Stimulated activated CD4-positive, alpha-beta T cell treated with anti-CD3 and anti-CD28 coated beads, Interleukin-15, amount 100 ng/mL, for 24 hours (primary cell): Measurements from ENCODE around the gene OAT.
"Not testable (repeated sequence)": the region's sequence is repeated elsewhere in the genome, so short reads cannot be mapped to it uniquely, and the experiment has no call there.

Experiments used
- DNase-seq: peaks from one replicate; pipeline ENCODE4 v3.0.0-alpha.2; 2020

The OAT gene

DNA sequence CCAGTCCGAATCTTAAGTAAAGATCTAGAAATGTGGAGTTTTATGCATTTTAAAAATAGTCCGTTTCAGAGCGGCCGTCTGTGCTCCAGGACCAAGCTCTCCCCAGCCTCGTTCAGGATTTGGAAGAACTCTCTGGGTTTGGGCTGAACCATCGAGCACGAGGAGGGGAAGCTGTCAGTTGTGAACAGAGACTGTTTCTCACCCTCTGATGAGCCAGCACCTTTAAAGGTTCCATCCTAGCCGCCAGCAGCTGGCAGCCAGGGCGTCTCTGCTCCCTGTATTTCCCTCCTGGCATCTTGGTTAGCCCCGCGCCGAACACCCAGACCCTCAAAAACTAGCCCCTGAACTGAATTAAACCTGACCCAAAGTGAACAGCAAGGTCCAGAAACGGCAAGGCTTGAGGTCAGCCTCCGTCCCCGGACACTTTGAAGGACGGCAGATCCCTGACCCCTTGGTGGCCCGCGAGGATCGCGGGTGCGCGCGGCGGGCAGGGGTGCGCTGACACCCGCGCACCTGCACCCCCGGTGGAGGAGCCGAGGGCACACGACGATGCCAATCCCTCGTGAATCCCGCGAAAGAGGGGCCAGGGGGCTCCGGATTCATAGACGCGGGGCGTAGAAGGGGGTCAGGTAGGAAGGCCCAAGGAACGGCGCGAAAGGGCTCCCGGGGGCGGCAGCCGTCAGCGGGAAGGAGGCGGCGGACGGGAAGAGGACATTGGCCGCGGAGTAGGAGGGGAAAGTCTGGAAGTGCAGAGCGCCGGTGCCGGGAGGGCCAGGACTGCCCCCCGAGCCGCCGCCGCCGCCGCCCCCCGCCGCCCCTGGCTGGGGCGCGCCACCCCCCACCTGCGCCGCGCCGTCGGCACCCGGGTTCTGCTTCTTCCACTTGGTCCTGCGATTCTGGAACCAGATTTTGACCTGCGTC is 28.4 kb upstream of the OAT start:
- no peak for DNase-seq

GRCh38 chr10:124441694-124442093 is 23.0 kb upstream of the OAT start:
- not testable (repeated sequence) for DNase-seq

GRCh38 chr10:124436191-124436638 is 17.5 kb upstream of the OAT start:
- no peak for DNase-seq

DNA sequence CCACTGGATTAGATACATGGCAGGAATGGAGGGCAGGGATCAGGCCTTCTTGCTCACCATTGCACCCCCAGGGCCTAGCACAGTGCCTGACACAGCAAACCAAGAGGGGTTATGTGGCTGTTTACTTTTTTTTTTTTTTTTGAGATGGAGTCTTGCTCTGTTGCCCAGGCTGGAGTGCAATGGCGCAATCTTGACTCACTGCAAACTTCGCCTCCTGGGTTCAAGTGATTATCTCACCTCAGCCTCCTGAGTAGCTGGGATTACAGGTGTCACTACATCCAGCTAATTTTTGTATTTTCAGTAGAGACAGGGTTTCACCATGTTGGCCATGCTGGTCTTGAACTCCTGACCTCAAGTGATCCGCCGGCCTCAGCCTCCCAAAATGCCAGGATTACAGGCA is 17.0 kb upstream of the OAT start:
- not testable (repeated sequence) for DNase-seq

- DNase-seq: no peak
Measured at GRCh38 chr10:124433461-124433860, 14.7 kb upstream of the OAT start.

DNA sequence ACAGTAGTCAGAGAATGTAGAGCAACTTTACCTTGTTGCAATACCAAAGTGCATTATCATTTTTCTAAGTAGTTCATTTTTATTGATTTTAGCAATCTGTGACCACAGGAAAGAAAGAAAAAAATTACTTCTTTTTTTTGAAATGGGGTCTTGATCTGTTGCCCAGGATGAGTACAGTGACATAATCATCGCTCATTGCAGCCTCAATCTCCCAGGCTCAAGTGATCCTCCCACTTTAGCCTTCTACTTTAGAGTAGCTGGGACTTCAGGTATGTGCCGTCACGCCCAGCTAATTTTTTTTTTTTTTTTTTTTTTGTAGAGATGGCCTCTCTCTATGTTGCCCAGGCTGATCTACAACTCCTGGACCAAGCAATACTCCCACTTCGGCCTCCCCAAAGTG is 11.4 kb upstream of the OAT start:
- no peak for DNase-seq

DNA sequence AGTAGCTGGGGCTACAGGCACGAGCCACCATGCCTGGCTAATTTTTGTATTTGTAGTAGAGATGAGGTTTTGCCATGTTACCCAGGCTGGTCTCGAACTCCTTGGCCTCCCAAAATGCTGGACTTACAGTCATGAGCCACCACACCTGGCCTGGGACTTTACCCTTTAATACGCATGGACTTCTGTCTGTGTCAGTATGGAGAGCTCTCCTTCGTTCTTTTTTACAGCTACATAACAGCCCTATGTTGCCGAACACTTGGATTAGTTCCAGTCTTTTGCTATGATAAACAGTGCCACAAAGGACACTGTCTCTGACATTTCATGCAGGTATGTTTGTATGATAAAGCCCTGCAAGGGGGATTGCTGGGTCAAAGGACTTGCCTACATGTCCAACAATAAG is 10.9 kb upstream of the OAT start:
- no peak for DNase-seq

- DNase-seq: no peak
Measured at GRCh38 chr10:124428207-124428777, 9.6 kb upstream of the OAT start.

GRCh38 chr10:124425227-124425962 is 6.7 kb upstream of the OAT start:
- no peak for DNase-seq

- DNase-seq: no peak
Measured at GRCh38 chr10:124423813-124424212, 5.1 kb upstream of the OAT start.

GRCh38 chr10:124422742-124423141 is 4.0 kb upstream of the OAT start:
- DNase-seq: no peak

- no peak for DNase-seq
Measured at GRCh38 chr10:124420254-124420653, 1.5 kb upstream of the OAT start.

DNA sequence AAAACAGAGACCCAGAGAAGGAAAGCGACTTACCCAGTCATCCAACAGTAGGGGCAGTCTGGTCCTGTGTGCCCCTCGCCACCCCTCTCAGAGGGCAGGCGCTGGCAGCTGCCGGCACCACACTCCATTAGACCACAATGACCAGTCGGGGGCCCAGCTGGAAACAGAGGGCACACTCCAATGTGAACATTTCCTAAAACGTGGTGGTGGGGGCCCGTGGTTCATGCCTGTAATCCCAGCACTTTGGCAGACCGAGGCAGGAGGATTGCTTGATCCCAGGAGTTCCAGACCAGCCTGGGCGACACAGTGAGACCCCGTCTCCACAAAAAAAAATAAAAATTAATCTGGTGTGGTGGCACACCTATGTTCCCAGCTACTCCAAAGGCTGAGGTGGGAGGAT is 912 bp upstream of the OAT start:
- no peak for DNase-seq

DNA sequence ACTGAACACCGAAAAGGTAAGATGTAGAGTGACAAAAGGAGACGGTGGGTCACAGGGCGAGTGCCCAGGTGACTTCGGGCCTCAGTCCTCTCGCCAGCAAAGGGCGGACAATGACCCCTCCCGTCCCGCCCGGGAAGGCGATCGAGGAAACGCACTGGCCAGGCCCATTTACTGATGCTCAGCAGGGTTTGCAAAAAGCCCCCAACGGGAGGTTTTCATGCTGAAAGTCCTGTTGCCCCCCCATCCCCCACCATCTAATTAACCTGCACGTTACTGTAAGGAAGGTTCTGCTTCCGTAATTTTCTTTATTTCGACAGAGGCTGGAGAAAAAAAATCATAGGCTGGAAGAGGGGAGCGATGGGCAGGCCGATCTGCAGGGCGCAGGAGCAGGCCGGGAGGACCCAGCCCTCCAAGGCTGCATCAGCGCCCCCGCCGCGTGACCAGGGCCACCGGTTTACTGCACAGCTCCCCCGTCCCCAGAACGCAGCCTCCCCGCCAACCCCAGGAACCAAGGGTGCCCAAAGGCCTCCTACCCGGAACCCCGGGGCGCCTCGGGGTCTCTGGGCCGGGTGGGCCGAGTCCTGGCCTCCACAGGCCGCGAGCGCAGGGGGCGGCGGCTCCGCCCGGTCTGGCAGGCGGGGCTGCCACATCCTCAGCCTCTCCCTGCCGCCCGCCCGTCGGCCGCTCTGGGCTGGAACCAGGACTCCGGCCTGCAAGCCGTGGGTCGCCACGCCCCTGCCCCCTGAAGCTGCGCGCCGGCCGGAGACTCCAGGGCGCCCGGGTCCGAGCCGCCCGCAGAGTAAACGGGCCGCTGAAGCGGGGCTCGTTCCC is 613 bp downstream of the OAT start:
- DNase-seq: peak; percentile 63

GRCh38 chr10:124416733-124417132 is 2.0 kb downstream of the OAT start:
- no peak for DNase-seq

DNA sequence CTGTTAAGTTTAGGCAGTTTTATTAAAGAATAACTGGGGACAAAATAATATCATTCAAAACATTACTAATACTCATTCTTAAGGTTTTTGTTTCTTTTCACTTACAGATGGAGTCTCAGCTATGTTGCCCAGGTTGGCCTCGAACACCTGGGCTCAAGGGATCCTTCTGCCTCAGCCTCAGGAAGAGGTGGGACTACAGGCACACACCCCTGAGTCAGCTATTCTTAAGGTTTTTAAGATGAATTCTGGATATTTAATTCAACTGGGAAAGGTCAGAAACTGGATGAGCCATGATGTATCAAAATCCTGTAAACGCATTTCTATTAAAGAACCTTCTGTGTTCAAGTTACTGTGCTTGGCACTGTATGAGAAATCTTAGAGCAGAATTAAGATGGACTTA is 3.5 kb downstream of the OAT start:
- DNase-seq: no peak

- no peak for DNase-seq
Measured at GRCh38 chr10:124414076-124414475, 4.6 kb downstream of the OAT start.

- DNase-seq: no peak
Measured at GRCh38 chr10:124409696-124410095, 9.0 kb downstream of the OAT start.

- DNase-seq: no peak
Measured at GRCh38 chr10:124408357-124408756, 10.4 kb downstream of the OAT start.

- DNase-seq: no peak
Measured at GRCh38 chr10:124407456-124407855, 11.3 kb downstream of the OAT start.

GRCh38 chr10:124403548-124403947 is 15.2 kb downstream of the OAT start:
- DNase-seq: peak; percentile 11

DNA sequence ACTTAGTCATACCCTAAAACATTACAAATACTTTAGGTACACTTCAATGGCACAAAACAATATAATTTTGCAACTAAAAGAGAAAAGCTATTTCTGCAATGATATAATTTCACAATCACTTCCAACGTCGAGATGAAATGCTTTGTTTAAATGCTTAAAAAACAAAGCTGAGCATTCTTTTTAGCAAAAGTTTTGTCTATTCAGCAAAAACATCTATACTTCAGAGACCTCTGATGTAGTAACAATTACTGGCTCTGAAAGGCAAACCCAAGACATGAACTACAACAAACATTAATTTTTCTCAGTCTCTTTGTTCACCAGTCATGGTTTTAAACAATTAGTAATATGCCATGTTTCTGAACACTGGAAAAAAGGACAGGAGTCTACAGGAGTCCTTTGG is 16.4 kb downstream of the OAT start:
- no peak for DNase-seq

GRCh38 chr10:124401633-124402032 is 17.1 kb downstream of the OAT start:
- no peak for DNase-seq
